Choroid plexus epithelial cell (primary cell): Measurements from ENCODE around the gene MCU.

Source experiments
- DNase-seq: peaks from one replicate; pipeline ENCODE4 v3.0.0-alpha.2; 2010; ENCODE audit warnings: low read depth
- H3K4me3 ChIP-seq: 2 replicates; pipeline ENCODE4 v1.5.1; 2011; ENCODE audit warnings: low read depth, mild to moderate bottlenecking, control low read depth, low read length, moderate library complexity
- TF ChIP-seq, protein P1 (sequence below): conservative IDR thresholded peaks from 2 replicates; pipeline ENCODE4 v1.5.1; 2011; ENCODE audit warnings: low read depth, mild to moderate bottlenecking, control low read depth, inconsistent platforms, low read length, moderate library complexity

MCU gene

DNA sequence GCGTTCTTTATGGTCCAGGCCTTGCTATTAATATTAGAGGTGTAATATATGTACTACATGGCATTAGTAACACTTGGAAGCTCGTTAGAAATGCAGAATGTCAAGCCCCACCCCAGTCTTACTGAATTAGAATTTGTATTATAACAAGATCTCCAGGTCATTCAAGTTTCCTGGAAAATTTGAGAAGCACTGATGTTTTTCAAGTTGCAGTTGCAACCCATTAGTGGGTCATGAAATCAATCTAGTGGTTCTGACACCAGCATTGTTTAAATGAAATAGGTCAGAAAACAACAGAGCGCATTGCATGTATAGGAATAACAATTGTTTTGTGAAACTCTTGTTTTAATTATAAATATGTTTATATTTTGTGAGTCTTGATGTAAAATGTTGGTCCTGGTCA is 37.2 kb upstream of the MCU start:
- TF ChIP-seq, protein P1, sequence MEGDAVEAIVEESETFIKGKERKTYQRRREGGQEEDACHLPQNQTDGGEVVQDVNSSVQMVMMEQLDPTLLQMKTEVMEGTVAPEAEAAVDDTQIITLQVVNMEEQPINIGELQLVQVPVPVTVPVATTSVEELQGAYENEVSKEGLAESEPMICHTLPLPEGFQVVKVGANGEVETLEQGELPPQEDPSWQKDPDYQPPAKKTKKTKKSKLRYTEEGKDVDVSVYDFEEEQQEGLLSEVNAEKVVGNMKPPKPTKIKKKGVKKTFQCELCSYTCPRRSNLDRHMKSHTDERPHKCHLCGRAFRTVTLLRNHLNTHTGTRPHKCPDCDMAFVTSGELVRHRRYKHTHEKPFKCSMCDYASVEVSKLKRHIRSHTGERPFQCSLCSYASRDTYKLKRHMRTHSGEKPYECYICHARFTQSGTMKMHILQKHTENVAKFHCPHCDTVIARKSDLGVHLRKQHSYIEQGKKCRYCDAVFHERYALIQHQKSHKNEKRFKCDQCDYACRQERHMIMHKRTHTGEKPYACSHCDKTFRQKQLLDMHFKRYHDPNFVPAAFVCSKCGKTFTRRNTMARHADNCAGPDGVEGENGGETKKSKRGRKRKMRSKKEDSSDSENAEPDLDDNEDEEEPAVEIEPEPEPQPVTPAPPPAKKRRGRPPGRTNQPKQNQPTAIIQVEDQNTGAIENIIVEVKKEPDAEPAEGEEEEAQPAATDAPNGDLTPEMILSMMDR = no peak
- no peak for DNase-seq

DNA sequence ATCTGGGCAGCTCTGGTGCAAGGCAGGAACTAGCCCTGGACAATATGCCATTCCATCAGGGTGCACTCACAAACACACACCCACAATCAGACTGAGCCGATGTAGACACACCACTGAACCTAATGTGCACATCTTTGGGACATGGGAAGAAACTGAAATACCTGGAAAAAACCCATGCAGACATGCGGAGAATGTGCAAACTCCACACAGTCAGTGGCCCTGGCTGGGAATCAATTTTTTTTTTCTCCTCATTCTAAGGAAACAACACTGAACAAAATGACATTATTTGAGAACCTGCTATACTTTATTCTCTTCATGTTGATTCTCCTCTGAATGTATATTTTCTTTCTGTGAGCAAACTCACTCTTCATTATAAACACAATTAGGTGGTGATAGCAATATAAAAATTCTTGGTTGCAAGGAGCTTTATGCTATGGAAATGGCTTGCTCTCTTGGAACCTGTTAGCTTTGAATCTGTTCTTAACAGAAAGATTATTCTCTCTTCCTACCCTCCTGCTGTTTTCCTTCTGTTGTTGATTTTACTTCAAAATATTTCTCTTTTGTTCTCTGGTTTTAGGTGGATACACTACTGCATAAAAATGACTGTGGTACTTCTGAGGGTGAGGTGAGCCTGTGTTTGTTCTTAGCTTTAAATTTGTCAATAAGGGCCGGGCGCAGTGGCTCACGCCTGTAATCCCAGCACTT is 33.1 kb upstream of the MCU start:
- no peak overlapping the region for H3K4me3 ChIP-seq
- no peak for DNase-seq
- TF ChIP-seq, protein P1 = no peak

More for the DNA sequence above, 37.2 kb upstream of the MCU start:
- no peak overlapping the region for H3K4me3 ChIP-seq

DNA sequence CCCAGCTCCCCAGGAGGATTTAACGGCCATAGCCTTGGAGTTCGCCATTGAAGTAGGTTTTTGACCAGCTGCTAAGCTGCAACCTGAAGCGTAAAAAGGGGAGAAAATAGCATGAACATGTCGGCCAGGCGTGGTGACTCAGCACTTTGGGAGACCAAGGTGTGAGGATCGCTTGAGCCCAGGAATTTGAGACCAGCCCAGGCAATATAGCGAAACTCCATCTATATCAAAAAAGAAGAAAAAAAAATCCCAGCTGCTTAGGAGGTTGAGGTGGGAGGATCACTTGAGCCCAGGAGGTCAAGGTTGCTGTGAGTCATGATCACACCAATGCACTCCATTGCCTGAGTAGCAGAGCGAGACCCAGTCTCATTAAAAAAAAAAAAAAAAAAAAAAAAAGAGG is 32.2 kb upstream of the MCU start:
- no peak overlapping the region for H3K4me3 ChIP-seq
- DNase-seq = peak; percentile 31

DNA sequence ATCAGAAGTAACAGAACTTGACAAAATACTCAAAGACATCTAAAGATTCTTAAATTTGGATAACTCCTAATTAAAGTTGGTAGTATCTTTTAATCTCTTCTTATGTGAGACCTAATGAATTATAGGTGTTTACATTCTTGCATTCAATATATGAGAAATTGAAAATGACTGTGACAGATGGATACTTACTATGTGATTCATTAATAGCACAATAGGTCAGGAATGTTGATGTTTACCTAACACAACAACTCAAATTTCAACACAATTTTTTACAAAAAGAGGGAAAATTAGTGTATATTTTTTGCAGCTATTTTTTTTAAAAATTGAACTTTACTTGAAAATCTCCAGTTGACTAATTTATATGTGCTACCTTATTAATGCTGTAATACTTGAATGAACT is 31.7 kb upstream of the MCU start:
- no peak overlapping the region for H3K4me3 ChIP-seq
- TF ChIP-seq, protein P1 = no peak
- DNase-seq = no peak

More for the DNA sequence above, 32.2 kb upstream of the MCU start:
- TF ChIP-seq, protein P1 = no peak

DNA sequence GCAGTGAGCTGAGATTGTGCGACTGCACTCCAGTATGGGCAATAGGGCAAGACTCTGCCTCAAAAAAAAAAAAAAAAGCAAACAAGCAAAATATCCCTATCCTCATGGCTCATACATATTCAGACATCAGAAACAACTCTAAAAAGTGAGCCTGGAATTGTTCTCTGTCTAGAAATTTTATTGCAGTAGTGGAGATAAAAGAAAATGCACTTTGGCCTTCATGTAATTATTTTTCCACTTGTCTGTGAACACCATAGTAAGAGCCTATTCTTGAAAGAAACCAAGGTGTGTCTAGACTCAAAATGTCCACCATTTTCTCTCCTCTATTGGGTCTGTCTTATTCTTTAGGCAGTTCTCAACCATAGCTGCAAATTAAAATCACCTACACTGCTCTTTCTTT is 30.5 kb upstream of the MCU start:
- TF ChIP-seq, protein P1 = no peak
- H3K4me3 ChIP-seq = no peak overlapping the region
- no peak for DNase-seq

DNA sequence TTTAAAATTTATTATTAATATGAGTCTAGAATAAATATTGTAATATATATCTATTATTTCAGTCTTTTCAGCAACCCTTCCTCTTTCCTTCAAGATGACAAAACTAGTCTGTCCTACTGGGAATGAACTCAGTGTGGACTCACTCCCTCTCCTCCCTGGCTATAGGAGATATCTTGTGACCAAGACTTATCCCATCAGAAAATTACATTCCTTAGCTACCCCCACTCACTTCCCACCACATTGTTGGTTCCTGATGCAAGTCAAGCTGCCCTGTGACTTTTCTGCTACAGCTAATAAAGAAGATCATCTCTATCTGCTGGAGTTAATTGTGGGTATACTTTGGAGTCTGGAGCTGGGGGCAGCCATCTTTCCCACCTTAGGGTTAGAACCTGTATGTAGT is 28.0 kb upstream of the MCU start:
- TF ChIP-seq, protein P1 = no peak
- DNase-seq = no peak
- H3K4me3 ChIP-seq = no peak overlapping the region

DNA sequence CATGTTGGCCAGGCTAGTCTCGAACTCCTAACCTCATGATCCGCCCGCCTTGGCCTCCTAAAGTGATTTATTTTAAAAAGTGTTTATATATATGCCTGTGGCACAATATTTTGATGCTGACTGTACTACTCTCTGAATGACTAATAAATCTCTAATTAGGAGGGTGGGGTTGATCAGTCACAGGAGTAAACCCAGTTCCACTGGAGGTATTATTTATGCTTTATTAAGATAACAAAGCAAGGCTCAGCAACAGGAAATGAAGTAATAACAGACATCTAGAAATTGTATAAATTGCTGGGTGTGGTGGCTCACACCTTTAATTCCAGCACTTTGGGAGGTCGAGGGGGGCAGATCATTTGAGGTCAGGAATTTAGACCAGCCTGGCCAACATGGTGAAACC is 26.0 kb upstream of the MCU start:
- no peak overlapping the region for H3K4me3 ChIP-seq
- TF ChIP-seq, protein P1 = no peak
- no peak for DNase-seq
